Activated CD4-positive, alpha-beta memory T cell treated with anti-CD3 and anti-CD28 coated beads, Interleukin-2, amount 10 ng/mL, durations not matched to agents 7 days and 5 days (primary cell): Measurements from ENCODE around the gene ZBTB7A. TPM values are rescaled to one million over a fixed set of nuclear protein-coding genes. Genes with fewer than 3 reads are reported as not detected.

Experiments used
- CTCF ChIA-PET: fragments of 350-600 bp; sonication (Branson Sonifier 250); formaldehyde crosslinking; loops from one replicate; lab custom pipeline; 2021; ENCODE audit warnings: antibody characterized with exemption, inconsistent platforms; lab: Charles Lee
- POLR2A ChIA-PET: fragments of 350-600 bp; sonication (Branson Sonifier 250); formaldehyde crosslinking; loops from one replicate; lab custom pipeline; 2021; ENCODE audit warnings: antibody characterized with exemption; lab: Charles Lee
- DNase-seq: peaks from one replicate; pipeline ENCODE4 v3.0.0-alpha.2; 2020
- H3K27ac Mint-ChIP-seq: one replicate; pipeline ENCODE4 v1.8.0; 2021; ENCODE audit warnings: mild to moderate bottlenecking, mixed read lengths
- H3K27me3 Mint-ChIP-seq: one replicate; pipeline ENCODE4 v1.8.0; 2021; ENCODE audit warnings: mixed read lengths
- H3K36me3 Mint-ChIP-seq: one replicate; pipeline ENCODE4 v1.8.0; 2021; ENCODE audit warnings: low read depth, mixed read lengths
- H3K4me1 Mint-ChIP-seq: one replicate; pipeline ENCODE4 v1.8.0; 2021; ENCODE audit warnings: mixed read lengths
- H3K4me3 Mint-ChIP-seq: one replicate; pipeline ENCODE4 v1.8.0; 2021; ENCODE audit warnings: mild to moderate bottlenecking, mixed read lengths
- H3K9me3 Mint-ChIP-seq: one replicate; pipeline ENCODE4 v1.8.0; 2021; ENCODE audit warnings: mixed read lengths
- total RNA-seq, 2 experiments: library from RNA; stranded (reverse); gene quantifications; one replicate each; pipeline ENCODE4 v1.2.3, GENCODE V29; 2021

The ZBTB7A gene
- total RNA-seq, 2 experiments from 2014 or later = 53.1 to 53.5 TPM

GRCh38 chr19:4089946-4090345 lies 23.2 kb upstream of the ZBTB7A start:
- Mint-ChIP-seq H3K4me1 (peaks cover 54% of the 10 kb centered on the region), H3K27ac (peak overlapping the region; percentile 98), H3K27me3 (no peaks in the 10 kb centered on the region), H3K4me3 (peak overlapping the region; percentile 68), H3K9me3 (no peaks in the 10 kb centered on the region), H3K36me3 (peaks cover 24% of the 10 kb centered on the region)
- ChIA-PET CTCF (interaction anchor here (0.7 to 3.7 kb wide), 2 partner anchors 14 to 51 kb away, joined by 3 to 24 read pairs; no protein-coding TSS in a partner anchor), POLR2A (interaction anchor here (1.0 to 3.0 kb wide), 13 partner anchors 9 to 125 kb away, joined by 3 to 49 read pairs (median 5); partner anchors contain the start of genes CREB3L3, PIAS4 and ZBTB7A)
- DNase-seq = no peak

- CTCF ChIA-PET = interaction anchor here (0.7 to 3.7 kb wide), 7 partner anchors 15 to 1571 kb away, joined by 3 to 24 read pairs (median 4); no protein-coding TSS in a partner anchor
- H3K9me3 Mint-ChIP-seq = no peaks in the 10 kb centered on the region
- peak overlapping the region; percentile 68 for H3K4me3 Mint-ChIP-seq
- H3K4me1 Mint-ChIP-seq = peaks cover 59% of the 10 kb centered on the region
- no peaks in the 10 kb centered on the region for H3K27me3 Mint-ChIP-seq
- POLR2A ChIA-PET = interaction anchor here (0.6 to 3.0 kb wide), 19 partner anchors 10 to 125 kb away, joined by 3 to 49 read pairs (median 5); partner anchors contain the start of genes CREB3L3, EEF2, PIAS4 and ZBTB7A
- H3K36me3 Mint-ChIP-seq = peaks cover 24% of the 10 kb centered on the region
- peak; percentile 81 for DNase-seq
- peak overlapping the region; percentile 98 for H3K27ac Mint-ChIP-seq
Measured at GRCh38 chr19:4089400-4089908, 22.8 kb upstream of the ZBTB7A start.

- Mint-ChIP-seq H3K4me3 (peak overlapping the region; percentile 68), H3K27me3 (no peaks in the 10 kb centered on the region), H3K4me1 (peaks cover 62% of the 10 kb centered on the region), H3K36me3 (peaks cover 24% of the 10 kb centered on the region), H3K9me3 (no peaks in the 10 kb centered on the region), H3K27ac (peak overlapping the region; percentile 98)
- peak; percentile 85 for DNase-seq
- CTCF ChIA-PET = interaction anchor here (0.7 to 3.7 kb wide), 6 partner anchors 26 to 1572 kb away, joined by 3 to 24 read pairs (median 4); no protein-coding TSS in a partner anchor
- POLR2A ChIA-PET = interaction anchor here (0.6 to 3.0 kb wide), 21 partner anchors 9 to 126 kb away, joined by 3 to 49 read pairs (median 4); partner anchors contain the start of genes CREB3L3, EEF2, PIAS4 and ZBTB7A
Measured at GRCh38 chr19:4088975-4089374, 22.3 kb upstream of the ZBTB7A start.

GRCh38 chr19:4087787-4088679 lies 21.3 kb upstream of the ZBTB7A start:
- no peaks in the 10 kb centered on the region for H3K9me3 Mint-ChIP-seq
- H3K4me1 Mint-ChIP-seq = peaks cover 64% of the 10 kb centered on the region
- ChIA-PET CTCF (interaction anchor here (1.2 to 3.7 kb wide), 3 partner anchors 53 to 100 kb away, joined by 4 to 24 read pairs (median 10); no protein-coding TSS in a partner anchor), POLR2A (interaction anchor here (0.8 to 3.0 kb wide), 10 partner anchors 10 to 66 kb away, joined by 3 to 49 read pairs (median 8); partner anchors contain the start of gene ZBTB7A)
- H3K4me3 Mint-ChIP-seq = peak overlapping the region; percentile 68
- H3K36me3 Mint-ChIP-seq = peaks cover 17% of the 10 kb centered on the region
- H3K27me3 Mint-ChIP-seq = no peaks in the 10 kb centered on the region
- no peak for DNase-seq
- H3K27ac Mint-ChIP-seq = peak overlapping the region; percentile 98

- Mint-ChIP-seq H3K9me3 (no peaks in the 10 kb centered on the region), H3K36me3 (peaks cover 16% of the 10 kb centered on the region), H3K27ac (peak overlapping the region; percentile 73), H3K4me3 (no peak overlapping the region), H3K27me3 (no peaks in the 10 kb centered on the region), H3K4me1 (peaks cover 71% of the 10 kb centered on the region)
- CTCF ChIA-PET = interaction anchor here (3.7 kb wide), 1 partner anchor 54 kb away, joined by 24 read pairs; no protein-coding TSS in a partner anchor
- POLR2A ChIA-PET = interaction anchor here (0.8 to 1.5 kb wide), 5 partner anchors 9 to 20 kb away, joined by 3 to 5 read pairs (median 3); no protein-coding TSS in a partner anchor
- no peak for DNase-seq
Measured at GRCh38 chr19:4086411-4086867, 19.7 kb upstream of the ZBTB7A start.

- no peak for DNase-seq
- peak overlapping the region; percentile 66 for H3K4me3 Mint-ChIP-seq
- H3K27me3 Mint-ChIP-seq = no peaks in the 10 kb centered on the region
- peaks cover 63% of the 10 kb centered on the region for H3K4me1 Mint-ChIP-seq
- POLR2A ChIA-PET = interaction anchor here (1.0 to 1.5 kb wide), 3 partner anchors 9 to 30 kb away, joined by 4 to 6 read pairs (median 5); no protein-coding TSS in a partner anchor
- CTCF ChIA-PET = interaction anchor here (0.8 kb wide), 1 partner anchor 97 kb away, joined by 3 read pairs; no protein-coding TSS in a partner anchor
- H3K27ac Mint-ChIP-seq = peak overlapping the region; percentile 77
- peaks cover 12% of the 10 kb centered on the region for H3K36me3 Mint-ChIP-seq
- H3K9me3 Mint-ChIP-seq = no peaks in the 10 kb centered on the region
Measured at GRCh38 chr19:4084547-4084877, 17.8 kb upstream of the ZBTB7A start.

GRCh38 chr19:4083677-4084546 lies 17.2 kb upstream of the ZBTB7A start:
- no peaks in the 10 kb centered on the region for H3K9me3 Mint-ChIP-seq

GRCh38 chr19:4082172-4082571 lies 15.5 kb upstream of the ZBTB7A start:
- Mint-ChIP-seq H3K36me3 (peaks cover 2% of the 10 kb centered on the region), H3K27ac (no peak overlapping the region), H3K4me1 (peaks cover 60% of the 10 kb centered on the region), H3K4me3 (no peak overlapping the region), H3K9me3 (no peaks in the 10 kb centered on the region), H3K27me3 (no peaks in the 10 kb centered on the region)
- DNase-seq = no peak
- ChIA-PET POLR2A (no interaction called here), CTCF (interaction anchor here (0.6 kb wide), 2 partner anchors 113 to 300 kb away, joined by 4 to 5 read pairs; no protein-coding TSS in a partner anchor)

More at GRCh38 chr19:4083677-4084546, 17.2 kb upstream of the ZBTB7A start:
- Mint-ChIP-seq H3K27ac (peak overlapping the region; percentile 77), H3K4me1 (peaks cover 62% of the 10 kb centered on the region), H3K36me3 (peaks cover 8% of the 10 kb centered on the region), H3K27me3 (no peaks in the 10 kb centered on the region), H3K4me3 (peak overlapping the region; percentile 66)
- peak; percentile 75 for DNase-seq
- ChIA-PET POLR2A (interaction anchor here (0.9 to 1.5 kb wide), 4 partner anchors 9 to 98 kb away, joined by 3 to 6 read pairs (median 4); no protein-coding TSS in a partner anchor), CTCF (interaction anchor here (0.8 kb wide), 1 partner anchor 96 kb away, joined by 3 read pairs; no protein-coding TSS in a partner anchor)

GRCh38 chr19:4081441-4082129 lies 14.9 kb upstream of the ZBTB7A start:
- Mint-ChIP-seq H3K27me3 (no peaks in the 10 kb centered on the region), H3K36me3 (peaks cover 2% of the 10 kb centered on the region), H3K4me3 (no peak overlapping the region), H3K4me1 (peaks cover 62% of the 10 kb centered on the region), H3K27ac (no peak overlapping the region), H3K9me3 (no peaks in the 10 kb centered on the region)
- ChIA-PET CTCF (interaction anchor here (0.6 to 0.8 kb wide), 3 partner anchors 10 to 300 kb away, joined by 4 to 5 read pairs (median 4); no protein-coding TSS in a partner anchor), POLR2A (interaction anchor here (1.1 kb wide), 1 partner anchor 15 kb away, joined by 3 read pairs; the partner anchor contains the start of gene ZBTB7A)
- no peak for DNase-seq

GRCh38 chr19:4080473-4080872 lies 13.8 kb upstream of the ZBTB7A start:
- Mint-ChIP-seq H3K4me1 (peaks cover 57% of the 10 kb centered on the region), H3K9me3 (no peaks in the 10 kb centered on the region), H3K27ac (no peak overlapping the region), H3K27me3 (no peaks in the 10 kb centered on the region), H3K36me3 (no peaks in the 10 kb centered on the region), H3K4me3 (no peak overlapping the region)
- CTCF ChIA-PET = no interaction called here
- DNase-seq = no peak
- POLR2A ChIA-PET = interaction anchor here (0.5 to 1.7 kb wide), 2 partner anchors 9 to 37 kb away, joined by 3 to 5 read pairs; no protein-coding TSS in a partner anchor
